Lung (tissue), 12 donors: Measurements from ENCODE around the gene GRID1. TPM values are rescaled to one million over a fixed set of nuclear protein-coding genes. Genes with fewer than 3 reads are reported as not detected.

ENCODE experiments used
- ATAC-seq: fragments of 200-7000 bp; cut with Tn5 transposase; one replicate; pipeline ENCODE4 v1.9.1; 2020; ENCODE audit warnings: moderate number of reproducible peaks; ENCODE audit not compliant: insufficient read depth, low FRiP score
- DNase-seq, 3 donors: peaks; one replicate each; pipeline ENCODE4 v3.0.0-alpha.2; 2013 to 2017
- H3K27ac ChIP-seq, 2 donors: one replicate each; pipeline ENCODE4 v1.5.1; 2013; ENCODE audit warnings: mild to moderate bottlenecking in 2 of 2, moderate library complexity in 2 of 2, control low read depth in 1 of 2, inconsistent platforms in 1 of 2, low read depth in 1 of 2, low read length in 1 of 2
- H3K27me3 ChIP-seq, 3 donors: one replicate each; pipeline ENCODE4 v1.5.1; 2013; ENCODE audit warnings: low read length in 2 of 3; ENCODE audit not compliant: control insufficient read depth in 3 of 3, insufficient read depth in 3 of 3
- H3K36me3 ChIP-seq, 4 donors: one replicate each; pipeline ENCODE4 v1.5.1; 2013; ENCODE audit warnings: low read length in 4 of 4, mild to moderate bottlenecking in 1 of 4, moderate library complexity in 1 of 4; ENCODE audit not compliant: control insufficient read depth in 4 of 4, insufficient read depth in 4 of 4
- H3K4me1 ChIP-seq, 5 donors: one replicate each; pipeline ENCODE4 v1.5.1; 2013; ENCODE audit warnings: low read length in 5 of 5, mild to moderate bottlenecking in 2 of 5, moderate library complexity in 1 of 5; ENCODE audit not compliant: control insufficient read depth in 5 of 5, insufficient read depth in 5 of 5
- H3K4me3 ChIP-seq: one replicate; pipeline ENCODE4 v1.5.1; 2013; ENCODE audit warnings: mild to moderate bottlenecking, control low read depth, moderate library complexity
- H3K9ac ChIP-seq, 2 donors: one replicate each; pipeline ENCODE4 v1.5.1; 2013; ENCODE audit warnings: low read length in 2 of 2, control low read depth in 1 of 2; ENCODE audit not compliant: insufficient read depth in 1 of 2
- H3K9me3 ChIP-seq, 4 donors: one replicate each; pipeline ENCODE4 v1.5.1; 2013; ENCODE audit warnings: low read length in 3 of 4, mild to moderate bottlenecking in 1 of 4, moderate library complexity in 1 of 4; ENCODE audit not compliant: control insufficient read depth in 4 of 4, insufficient read depth in 3 of 4
- CTCF ChIP-seq: IDR thresholded peaks from 2 replicates; pipeline ENCODE4 v1.5.1; 2012; ENCODE audit warnings: mild to moderate bottlenecking; ENCODE audit errors: control extremely low read depth, extremely low read depth
- WGBS, 2 donors: extraction: QIAGEN DNeasy Blood & Tissue Kit; methylation state at CpG; one replicate each; pipeline ENCODE4 v1.1.7; 2013; 5-methylcytosine and 5-hydroxymethylcytosine counted together
- polyA plus RNA-seq, 2 donors: library from polyadenylated mRNA; stranded (reverse); fragments of 200-250 nt; gene quantifications; one replicate each; pipeline ENCODE4 v1.2.1, GENCODE V29; 2013
- total RNA-seq, 2 donors: library from RNA; depleted of rRNA in 1 of 2; stranded (reverse); fragments of >200 nt in 1 of 2; gene quantifications; one replicate each; pipeline ENCODE4 v1.2.1, GENCODE V29; 2014 to 2021
- donor health status: control.
- donor health status: control.
- donor health status: Bipolar disorder and iron deficiency.
- donor health status: healthy.
- donor health status: DM: yes; HTN: yes; CAD: no.

GRID1 gene
- total and polyA plus RNA-seq, 4 donors = 1.1 to 3.6 (median 2.2) TPM

DNA sequence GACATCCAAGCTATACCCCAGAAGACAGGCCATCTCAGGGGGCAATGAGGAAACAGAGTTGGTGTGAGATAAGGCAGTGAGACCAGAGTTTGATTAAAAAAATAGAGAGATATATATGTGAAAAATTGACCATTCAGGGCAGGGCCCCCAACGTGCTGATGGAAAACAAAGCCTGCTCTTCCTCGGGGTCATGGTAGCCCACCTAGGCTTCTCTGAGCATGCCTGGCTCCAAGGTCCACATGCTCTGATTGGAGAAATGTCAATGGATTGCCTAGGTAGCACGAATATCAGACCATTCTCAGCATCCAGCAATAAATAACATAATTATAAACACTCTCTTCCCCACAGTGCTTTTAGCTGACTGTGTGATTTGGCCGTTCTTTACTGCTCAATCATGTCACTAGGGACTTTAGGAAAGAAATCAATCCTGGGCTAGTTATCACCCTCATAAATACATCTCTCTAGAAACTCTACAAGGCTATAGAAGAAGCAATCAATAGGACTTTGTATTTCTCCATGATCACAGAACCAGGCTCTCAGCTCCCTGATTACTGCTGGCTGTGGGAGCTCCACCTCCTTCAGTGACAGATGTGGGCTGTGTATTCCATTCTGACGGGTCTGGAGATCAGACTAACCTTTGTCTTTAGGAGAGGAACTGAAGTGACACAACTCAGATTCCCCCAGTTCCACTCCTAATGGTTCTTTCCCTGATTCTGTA, 766.4 kb downstream of the GRID1 start:
- H3K9me3 ChIP-seq = peaks cover 0 to under 1% (median 0%) of the 10 kb centered on the region in 4 donors
- ATAC-seq = no peak
- H3K4me3 ChIP-seq = no peak overlapping the region
- no peak for TF ChIP-seq CTCF
- 56 to 68% methylated on average over 5 of the region's 5 CpGs for WGBS, 2 donors
- no peaks in the 10 kb centered on the region for H3K4me1 ChIP-seq
- no peaks in the 10 kb centered on the region for H3K36me3 ChIP-seq
- DNase-seq = no peak
- no peak overlapping the region for H3K27ac ChIP-seq
- H3K27me3 ChIP-seq = no peaks in the 10 kb centered on the region
- H3K9ac ChIP-seq = no peak overlapping the region

- Histone ChIP-seq H3K9me3 (peaks cover 0 to 3% (median 0%) of the 10 kb centered on the region in 4 donors), H3K4me3 (no peak overlapping the region), H3K4me1 (no peaks in the 10 kb centered on the region), H3K9ac (no peak overlapping the region), H3K36me3 (no peaks in the 10 kb centered on the region), H3K27me3 (no peaks in the 10 kb centered on the region), H3K27ac (no peak overlapping the region)
- no peak for TF ChIP-seq CTCF
- no peak for ATAC-seq
- WGBS, 2 donors = 81 to 86% methylated on average over 2 of the region's 2 CpGs
- no peak for DNase-seq
Measured at GRCh38 chr10:85599081-85599480, 767.5 kb downstream of the GRID1 start.

DNA sequence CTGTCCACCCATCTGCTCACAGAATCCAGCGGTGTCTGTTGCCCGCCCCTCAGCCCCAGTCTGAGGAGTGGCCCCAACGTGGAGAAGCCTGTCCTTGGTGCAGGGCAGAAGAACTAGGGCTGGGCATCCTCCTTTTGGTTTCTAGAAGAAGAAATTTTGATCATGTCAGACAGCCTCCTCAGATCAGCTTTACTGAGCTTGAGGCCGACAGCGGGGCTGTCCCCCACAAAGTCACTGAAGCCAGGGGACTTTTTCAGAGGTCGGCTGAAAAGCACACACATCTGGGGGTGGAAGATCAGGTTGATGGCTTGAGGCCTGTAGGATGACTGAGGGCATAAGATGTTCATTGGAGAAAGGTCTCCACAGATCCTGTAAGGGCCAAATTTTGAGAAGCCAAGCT, 767.9 kb downstream of the GRID1 start:
- TF ChIP-seq CTCF = no peak
- no peak overlapping the region for H3K27ac ChIP-seq
- H3K27me3 ChIP-seq = no peaks in the 10 kb centered on the region
- no peak overlapping the region for H3K4me3 ChIP-seq
- WGBS, 2 donors = 84 to 85% methylated on average over 6 of the region's 6 CpGs
- DNase-seq (no peak), ATAC-seq (no peak)
- H3K4me1 ChIP-seq = no peaks in the 10 kb centered on the region
- peaks cover 0 to 3% (median 0%) of the 10 kb centered on the region in 4 donors for H3K9me3 ChIP-seq
- H3K36me3 ChIP-seq = no peaks in the 10 kb centered on the region
- H3K9ac ChIP-seq = no peak overlapping the region

DNA sequence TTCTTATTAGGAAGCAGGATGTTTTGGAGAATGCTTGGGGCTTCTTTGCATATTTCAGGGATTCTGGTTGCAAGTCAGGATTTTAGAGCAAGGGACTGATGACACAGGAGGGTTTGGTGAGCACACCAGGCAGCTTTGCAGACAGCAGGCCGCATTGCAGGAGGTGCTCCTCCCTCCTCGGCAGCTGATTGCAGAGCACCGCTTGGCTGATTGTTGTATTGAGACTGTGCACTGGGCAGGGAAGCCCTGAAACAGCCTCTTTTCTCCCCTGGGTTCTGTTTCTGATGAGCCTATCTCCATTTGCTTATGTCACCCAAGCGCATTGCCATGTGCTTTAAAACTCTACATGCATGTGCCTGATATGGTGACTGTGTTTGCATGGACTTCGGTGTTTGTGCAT, 769.6 kb downstream of the GRID1 start:
- H3K4me1 ChIP-seq = no peaks in the 10 kb centered on the region
- no peak for TF ChIP-seq CTCF
- no peaks in the 10 kb centered on the region for H3K27me3 ChIP-seq
- no peaks in the 10 kb centered on the region for H3K36me3 ChIP-seq
- no peak overlapping the region for H3K4me3 ChIP-seq
- DNase-seq = no peak
- no peak overlapping the region for H3K9ac ChIP-seq
- no peak overlapping the region for H3K27ac ChIP-seq
- no peak for ATAC-seq
- WGBS, 2 donors = 92 to 93% methylated on average over 5 of the region's 5 CpGs
- peaks cover 0 to 3% (median 0%) of the 10 kb centered on the region in 4 donors for H3K9me3 ChIP-seq
